Mammary epithelial cell (primary cell): ENCODE measurements around the gene DNAH17.

Source experiments
- CTCF ChIP-seq, 2 donors: IDR thresholded peaks in 1 of 2; conservative IDR thresholded peaks in 1 of 2; 2 replicates each; pipeline ENCODE4 v1.5.1; 2011 to 2012; ENCODE audit warnings: inconsistent platforms in 2 of 2, low read length in 2 of 2, mild to moderate bottlenecking in 2 of 2, control low read depth in 1 of 2, low read depth in 1 of 2; ENCODE audit not compliant: insufficient read depth in 1 of 2; ENCODE audit errors: extremely low read depth in 1 of 2
- EZH2 ChIP-seq: IDR thresholded peaks from 2 replicates; pipeline ENCODE4 v1.6.1; 2012; ENCODE audit warnings: low read length, inconsistent platforms, borderline replicate concordance

- TF ChIP-seq CTCF (conservative IDR thresholded peaks at IDR 0.05 in 1 of 2, IDR thresholded peaks at IDR 0.05 in 1 of 2; ENCODE audit: extremely low read depth in 1 of 2, insufficient read depth in 1 of 2, low read depth in 1 of 2, low read length in 2 of 2): no peak
- no peak for TF ChIP-seq EZH2
These were observed 193.3 kb downstream of the DNAH17 start for GRCh38 chr17:78383725-78384471.
